Measurements from ENCODE around the gene PML. TPM values are rescaled to one million over a fixed set of nuclear protein-coding genes. Genes with fewer than 3 reads are reported as not detected.

Gene PML
- total and polyA plus RNA-seq, 2 experiments from 2014 or later = 15.7 to 29.9 TPM

GRCh38 chr15:74045636-74046274 lies 51.2 kb downstream of the PML start:
- no peak overlapping the region for H3K27ac ChIP-seq
- no peak for DNase-seq (ENCODE audit: low spot score)
- no peaks in the 10 kb centered on the region for H3K79me2 ChIP-seq
- no peak overlapping the region for H2AFZ ChIP-seq
- H3K4me1 ChIP-seq (ENCODE audit: insufficient read depth) = peaks cover 7% of the 10 kb centered on the region
- no peak overlapping the region for H3K4me2 ChIP-seq
- no peaks in the 10 kb centered on the region for H3K27me3 ChIP-seq
- WGBS (ENCODE audit: low lambda C conversion rate, missing lambda C conversion rate) = 82% methylated on average over 7 of the region's 7 CpGs
- H3K9me3 ChIP-seq (ENCODE audit: low read depth) = no peaks in the 10 kb centered on the region
- no peaks in the 10 kb centered on the region for H4K20me1 ChIP-seq (ENCODE audit: insufficient read depth, poor library complexity, severe bottlenecking)
- no peak overlapping the region for H3K4me3 ChIP-seq
- no peaks in the 10 kb centered on the region for H3K9me2 ChIP-seq (replicated peaks; ENCODE audit: insufficient read depth)
- no peaks in the 10 kb centered on the region for H3K36me3 ChIP-seq (replicated peaks; ENCODE audit: insufficient read depth, low read depth)
- no peak for TF ChIP-seq EZH2 (IDR thresholded peaks at IDR 0.05; ENCODE audit: borderline replicate concordance)
- TF ChIP-seq CTCF (IDR thresholded peaks at IDR 0.05; ENCODE audit: poor library complexity) = no peak
- no peak for TF ChIP-seq EZH2phosphoT487 (IDR thresholded peaks at IDR 0.05; ENCODE audit: low read depth, severe bottlenecking, unreplicated experiment)

GRCh38 chr15:74046275-74046674 lies 51.8 kb downstream of the PML start:
- Histone ChIP-seq H3K36me3 (replicated peaks; ENCODE audit: insufficient read depth, low read depth) (no peaks in the 10 kb centered on the region), H3K9me2 (replicated peaks; ENCODE audit: insufficient read depth) (no peaks in the 10 kb centered on the region), H3K4me2 (no peak overlapping the region), H4K20me1 (ENCODE audit: insufficient read depth, poor library complexity, severe bottlenecking) (no peaks in the 10 kb centered on the region), H3K4me3 (no peak overlapping the region), H3K79me2 (no peaks in the 10 kb centered on the region), H2AFZ (no peak overlapping the region), H3K9me3 (ENCODE audit: low read depth) (no peaks in the 10 kb centered on the region), H3K27ac (no peak overlapping the region), H3K4me1 (ENCODE audit: insufficient read depth) (peaks cover 11% of the 10 kb centered on the region), H3K27me3 (no peaks in the 10 kb centered on the region)
- no peak for TF ChIP-seq CTCF (IDR thresholded peaks at IDR 0.05; ENCODE audit: poor library complexity)
- TF ChIP-seq EZH2phosphoT487 (IDR thresholded peaks at IDR 0.05; ENCODE audit: low read depth, severe bottlenecking, unreplicated experiment) = no peak
- TF ChIP-seq EZH2 (IDR thresholded peaks at IDR 0.05; ENCODE audit: borderline replicate concordance) = no peak
- 83% methylated on average over 7 of the region's 7 CpGs for WGBS (ENCODE audit: low lambda C conversion rate, missing lambda C conversion rate)
- no peak for DNase-seq (ENCODE audit: low spot score)

- no peaks in the 10 kb centered on the region for H3K9me2 ChIP-seq (replicated peaks; ENCODE audit: insufficient read depth)
- no peaks in the 10 kb centered on the region for H4K20me1 ChIP-seq (ENCODE audit: insufficient read depth, poor library complexity, severe bottlenecking)
- H3K9me3 ChIP-seq (ENCODE audit: low read depth) = no peaks in the 10 kb centered on the region
- TF ChIP-seq EZH2 (IDR thresholded peaks at IDR 0.05; ENCODE audit: borderline replicate concordance) (no peak), CTCF (IDR thresholded peaks at IDR 0.05; ENCODE audit: poor library complexity) (no peak), EZH2phosphoT487 (IDR thresholded peaks at IDR 0.05; ENCODE audit: low read depth, severe bottlenecking, unreplicated experiment) (no peak)
- no peaks in the 10 kb centered on the region for H3K27me3 ChIP-seq
- H3K4me1 ChIP-seq (ENCODE audit: insufficient read depth) = peaks cover 23% of the 10 kb centered on the region
- H3K27ac ChIP-seq = no peak overlapping the region
- H2AFZ ChIP-seq = no peak overlapping the region
- no peaks in the 10 kb centered on the region for H3K79me2 ChIP-seq
- no peak overlapping the region for H3K4me2 ChIP-seq
- no peak overlapping the region for H3K4me3 ChIP-seq
- no peaks in the 10 kb centered on the region for H3K36me3 ChIP-seq (replicated peaks; ENCODE audit: insufficient read depth, low read depth)
- no peak for DNase-seq (ENCODE audit: low spot score)
- WGBS (ENCODE audit: low lambda C conversion rate, missing lambda C conversion rate) = 88% methylated on average over 5 of the region's 5 CpGs
Measured at GRCh38 chr15:74050127-74050526, 55.6 kb downstream of the PML start.

Measured in hepatocyte (in vitro differentiated cells).